K562 (cell line): ENCODE results near the gene TBATA. TPM values are rescaled to one million over a fixed set of nuclear protein-coding genes. Genes with fewer than 3 reads are reported as not detected.

Experiments
- ATAC-seq: fragments of 200-7000 bp; cut with Tn5 transposase; 3 replicates; pipeline ENCODE4 v1.9.1; 2020; ENCODE audit warnings: moderate library complexity
- BruUV-seq: library from RNA; stranded (reverse); fragments of 400-500 nt; replicated peaks from 2 replicates; lab custom pipeline; 2021; lab: Mats Ljungman, UMichigan
- CTCF ChIA-PET: fragments of 300-600 bp; formaldehyde crosslinking; extraction: SDS; loops from one replicate; lab custom pipeline; 2021; ENCODE audit warnings: low intra/inter-chr PET ratio; lab: Yijun Ruan, JAX
- POLR2A ChIA-PET: fragments of 300-600, 350-650 bp; sonication (Branson Sonifier 250); formaldehyde crosslinking; extraction: SDS; loops from one replicate; lab custom pipeline; 2021; ENCODE audit warnings: antibody characterized with exemption, inconsistent platforms; lab: Yijun Ruan, JAX
- DNase-seq, 4 experiments: peaks; one replicate each; pipeline versions ENCODE4 v3.0.0 to v3.0.0-alpha.2; 2011 to 2018; ENCODE audit warnings: low spot score in 3 of 4, mixed read lengths in 3 of 4; ENCODE audit errors: extremely low read depth in 1 of 4
- FAIRE-seq: peaks from 2 replicates; lab custom pipeline; 2011; peaks lifted over from hg19 to GRCh38; lab: Jason Lieb, UNC
- H2AFZ ChIP-seq: 2 replicates; pipeline ENCODE4 v1.6.0; 2011; ENCODE audit warnings: low read depth, low read length, control low read depth, inconsistent platforms
- H3K27ac ChIP-seq: fragments of 200-600 bp; 3 replicates; pipeline ENCODE4 v1.8.0; 2011; ENCODE audit warnings: low read depth, mild to moderate bottlenecking, control low read depth, inconsistent platforms, low read length, moderate library complexity, mixed read lengths; ENCODE audit errors: extremely low read depth
- H3K27me3 ChIP-seq, 2 experiments: fragments of 300-600 bp in 1 of 2; 2 replicates in 1 of 2; 3 replicates in 1 of 2; pipeline versions ENCODE4 v1.6.0 to v1.8.0; 2011; ENCODE audit warnings: inconsistent platforms in 2 of 2, low read length in 2 of 2, mild to moderate bottlenecking in 1 of 2, mixed read lengths in 1 of 2, moderate library complexity in 1 of 2; ENCODE audit not compliant: control insufficient read depth in 2 of 2, insufficient read depth in 2 of 2
- H3K36me3 ChIP-seq: fragments of 300-600 bp; 3 replicates; pipeline ENCODE4 v1.8.0; 2011; ENCODE audit warnings: mild to moderate bottlenecking, low read length, inconsistent platforms; ENCODE audit not compliant: control insufficient read depth, insufficient read depth
- H3K4me1 ChIP-seq, 2 experiments: fragments of 200-600 bp in 1 of 2; replicated peaks in 1 of 2; 2 replicates in 1 of 2; 3 replicates in 1 of 2; pipeline versions ENCODE4 v1.5.1 to v1.8.0; 2011; ENCODE audit warnings: inconsistent platforms in 2 of 2, low read length in 2 of 2, mild to moderate bottlenecking in 1 of 2, mixed read lengths in 1 of 2, moderate library complexity in 1 of 2; ENCODE audit not compliant: control insufficient read depth in 2 of 2, insufficient read depth in 2 of 2
- H3K4me2 ChIP-seq: 2 replicates; pipeline ENCODE4 v1.6.1; 2011; ENCODE audit warnings: low read length, control low read depth, inconsistent platforms, mixed read lengths; ENCODE audit not compliant: insufficient read depth
- H3K4me3 ChIP-seq: fragments of 200-600 bp; sonication (generic), shearing (Covaris generic); 2 replicates; pipeline ENCODE4 v1.5.1; 2016; ENCODE audit warnings: control low read depth, inconsistent platforms
- H3K79me2 ChIP-seq: fragments of 200-600 bp; 3 replicates; pipeline ENCODE4 v1.8.0; 2011; ENCODE audit warnings: low read length, inconsistent platforms; ENCODE audit not compliant: control insufficient read depth, insufficient read depth
- H3K9ac ChIP-seq, 2 experiments: 2 replicates each; pipeline versions ENCODE4 v1.6.0 to v1.6.1; 2011; ENCODE audit warnings: low read depth in 2 of 2, low read length in 2 of 2, control low read depth in 1 of 2, inconsistent platforms in 1 of 2, mild to moderate bottlenecking in 1 of 2, mixed read lengths in 1 of 2; ENCODE audit not compliant: insufficient read depth in 1 of 2
- H3K9me1 ChIP-seq: one replicate; pipeline ENCODE4 v1.6.0; 2011; ENCODE audit warnings: inconsistent platforms, mild to moderate bottlenecking, low read length, moderate library complexity; ENCODE audit not compliant: control insufficient read depth, insufficient read depth
- H3K9me3 ChIP-seq: replicated peaks from 2 replicates; pipeline ENCODE4 v1.5.1; 2011; ENCODE audit warnings: low read depth, low read length, inconsistent platforms; ENCODE audit not compliant: control insufficient read depth, insufficient read depth
- H4K20me1 ChIP-seq: replicated peaks from 2 replicates; pipeline ENCODE4 v1.6.1; 2011; ENCODE audit warnings: low read length, inconsistent platforms, mixed read lengths; ENCODE audit not compliant: control insufficient read depth, insufficient read depth
- ARID3B ChIP-seq: fragments of 250-450 bp; sonication (Bioruptor Pico); IDR thresholded peaks from 2 replicates; pipeline ENCODE4 v1.4.0; 2020; ENCODE audit warnings: borderline replicate concordance
- DEAF1 ChIP-seq: fragments of 450-650 bp; formaldehyde crosslinking; IDR thresholded peaks from 2 replicates; pipeline ENCODE4 v1.4.0; 2020; ENCODE audit warnings: mild to moderate bottlenecking, moderate library complexity
- FOXP1 ChIP-seq: sonication (generic); formaldehyde crosslinking; IDR thresholded peaks from 2 replicates; pipeline ENCODE4 v1.8.0; 2022; ENCODE audit warnings: mild to moderate bottlenecking, missing genetic modification reagents
- GABPB1 ChIP-seq: sonication (generic); formaldehyde crosslinking; IDR thresholded peaks from 2 replicates; pipeline ENCODE4 v1.8.0; 2022; ENCODE audit warnings: mild to moderate bottlenecking, missing genetic modification reagents
- JUND ChIP-seq, 2 experiments: IDR thresholded peaks; 2 replicates in 1 of 2; 3 replicates in 1 of 2; pipeline ENCODE4 v1.6.1; 2011; ENCODE audit warnings: borderline replicate concordance in 2 of 2, low read depth in 2 of 2, low read length in 2 of 2, improper control_type of control experiment in 1 of 2, missing biosample characterization in 1 of 2, missing genetic modification characterization in 1 of 2, missing genetic modification reagents in 1 of 2
- MCM3 ChIP-seq: fragments of 450-650 bp; IDR thresholded peaks from 2 replicates; pipeline ENCODE4 v1.6.1; 2016
- MCM5 ChIP-seq: fragments of 450-650 bp; IDR thresholded peaks from 2 replicates; pipeline ENCODE4 v1.6.1; 2016; ENCODE audit warnings: low read depth
- MYC ChIP-seq, 2 experiments: fragments of 250-450 bp in 1 of 2; sonication (Bioruptor Pico) in 1 of 2; IDR thresholded peaks; 2 replicates each; pipeline versions ENCODE4 v1.5.1 to v1.6.1; 2012 to 2021; ENCODE audit warnings: low read depth in 2 of 2, borderline replicate concordance in 1 of 2, improper control_type of control experiment in 1 of 2, low read length in 1 of 2, mild to moderate bottlenecking in 1 of 2, moderate library complexity in 1 of 2
- ZEB2 ChIP-seq: fragments of 450-650 bp; IDR thresholded peaks from 2 replicates; pipeline ENCODE4 v1.6.1; 2016
- ZNF263 ChIP-seq: sonication (generic); formaldehyde crosslinking; IDR thresholded peaks from 2 replicates; pipeline ENCODE4 v1.8.0; 2022; ENCODE audit warnings: mild to moderate bottlenecking, missing genetic modification reagents, borderline replicate concordance
- ZNF561 ChIP-seq: fragments of 450-650 bp; formaldehyde crosslinking; conservative IDR thresholded peaks from 2 replicates; pipeline ENCODE4 v1.4.0; 2020; ENCODE audit warnings: mild to moderate bottlenecking, moderate library complexity
- WGBS: fragments of 100-300 bp; shearing (Covaris generic); methylation state at CpG from one replicate; pipeline ENCODE4 v1.1.6; 2016; ENCODE audit warnings: low coverage, mixed read lengths; ENCODE audit not compliant: insufficient coverage; ENCODE audit errors: missing lambda C conversion rate; 5-methylcytosine and 5-hydroxymethylcytosine counted together
- in situ Hi-C: fragments of 300-500 bp; cut with MboI; formaldehyde crosslinking; loops from 4 replicates; pipeline ENCODE4 v1.15.0; 2018; ENCODE audit warnings: inconsistent platforms, mixed read lengths
- intact Hi-C: fragments of 100-400 bp; cut with micrococcal nuclease; formaldehyde crosslinking; loops from 2 replicates; pipeline ENCODE4 v1.14.2; 2022
- polyA plus RNA-seq, 8 experiments: library from polyadenylated mRNA; depleted of rRNA in 4 of 8; stranded (reverse) in 5 of 8; unstranded in 3 of 8; fragments of >200 nt; fragmentation: Nextera tagmentation in 2 of 8; fragmentation: Illumina TruSeq in 1 of 8; extraction: Ambion mirVana in 2 of 8; extraction: Trizol in 1 of 8; gene quantifications; 2 replicates each; pipeline versions ENCODE4 v1.2.1 to v1.2.3, GENCODE V29; 2011 to 2014; ENCODE audit warnings: inconsistent platforms in 1 of 8, missing spikeins in 1 of 8
- total RNA-seq, 7 experiments: library from RNA; depleted of rRNA in 6 of 7; stranded (reverse); fragments of >200 nt in 6 of 7; fragmentation: Illumina TruSeq in 2 of 7; extraction: Trizol in 2 of 7; gene quantifications; 2 replicates each; pipeline versions ENCODE4 v1.2.1 to v1.2.3, GENCODE V29; 2011 to 2021; ENCODE audit warnings: low replicate concordance in 1 of 7

TBATA gene
- total and polyA plus RNA-seq, 9 of the 15 experiments (the other 6 are each of a cell fraction or from before 2014, with no cell fraction given), result not detected

GRCh38 chr10:70805619-70806215, 20.5 kb upstream of the TBATA start:
- in situ Hi-C loops, result no loop called here
- ChIA-PET POLR2A (interaction anchor here (0.6 to 0.7 kb wide), 2 partner anchors 49 to 68 kb away, joined by 3 read pairs; no protein-coding TSS in a partner anchor), CTCF (no interaction called here)
- Histone ChIP-seq H3K27ac (no peak overlapping the region), H3K27me3 (peaks cover 0 to 3% of the 10 kb centered on the region in 2 experiments; a peak in 2 of 5 replicates), H2AFZ (no peak overlapping the region), H3K36me3 (no peaks in the 10 kb centered on the region), H4K20me1 (no peaks in the 10 kb centered on the region), H3K4me2 (no peak overlapping the region), H3K9me1 (no peaks in the 10 kb centered on the region), H3K4me3 (no peak overlapping the region), H3K4me1 (no peaks in the 10 kb centered on the region), H3K9ac (no peak overlapping the region), H3K9me3 (no peaks in the 10 kb centered on the region), H3K79me2 (no peaks in the 10 kb centered on the region)
- TF ChIP-seq ZNF561 (CRISPR knock-in tag) (no peak), JUND (IDR thresholded peaks at IDR 0.05; ENCODE audit: borderline replicate concordance, low read depth, low read length) (no peak), JUND (tag; IDR thresholded peaks at IDR 0.05; ENCODE audit: borderline replicate concordance, low read depth, low read length) (no peak), FOXP1 (no peak), GABPB1 (CRISPR knock-in tag) (no peak)
- ATAC-seq (no peak), FAIRE-seq (no peak), DNase-seq (no peak)
- BruUV-seq, result no TSS peak
- intact Hi-C loops, result no loop called here
- 12% methylated on average over 3 of the region's 3 CpGs for WGBS

GRCh38 chr10:70804421-70804808, 19.2 kb upstream of the TBATA start:
- H3K36me3 ChIP-seq, result no peaks in the 10 kb centered on the region
- no peaks in the 10 kb centered on the region for H3K79me2 ChIP-seq
- H3K9ac ChIP-seq, result no peak overlapping the region
- ATAC-seq, result no peak
- peaks cover 0 to 3% of the 10 kb centered on the region in 2 experiments; a peak in 2 of 5 replicates for H3K27me3 ChIP-seq
- H3K4me3 ChIP-seq, result no peak overlapping the region
- no peak overlapping the region for H3K27ac ChIP-seq
- BruUV-seq, result no TSS peak
- ChIA-PET CTCF (no interaction called here), POLR2A (interaction anchor here (1.2 kb wide), 1 partner anchor 34 kb away, joined by 3 read pairs; no protein-coding TSS in a partner anchor)
- no peaks in the 10 kb centered on the region for H3K9me3 ChIP-seq
- FAIRE-seq, result peak; percentile 37
- H3K9me1 ChIP-seq, result no peaks in the 10 kb centered on the region
- no peak overlapping the region for H2AFZ ChIP-seq
- no peaks in the 10 kb centered on the region for H4K20me1 ChIP-seq
- H3K4me1 ChIP-seq, result no peaks in the 10 kb centered on the region
- in situ Hi-C loops, result no loop called here
- no peak overlapping the region for H3K4me2 ChIP-seq
- WGBS, result 2% methylated on average over 2 of the region's 2 CpGs
- DNase-seq, result no peak
- intact Hi-C loops, result no loop called here
- TF ChIP-seq DEAF1 (CRISPR knock-in tag) (no peak), GABPB1 (CRISPR knock-in tag) (no peak), MCM5 (no peak), MYC (IDR thresholded peaks at IDR 0.05; ENCODE audit: low read depth, low read length) (no peak), MYC (CRISPR knock-in tag; IDR thresholded peaks at IDR 0.05; ENCODE audit: borderline replicate concordance, low read depth) (no peak), ARID3B (CRISPR knock-in tag) (no peak), ZNF263 (CRISPR knock-in tag) (no peak), MCM3 (no peak), ZEB2 (no peak)
